PC-9 (cell line): ENCODE results near the gene LRP2. TPM values are rescaled to one million over a fixed set of nuclear protein-coding genes. Genes with fewer than 3 reads are reported as not detected.

Source experiments
- BruUV-seq: library from RNA; stranded (reverse); fragments of 400-500 nt; replicated peaks from 2 replicates; lab custom pipeline; 2021; lab: Mats Ljungman, UMichigan
- CTCF ChIA-PET: fragments of 300-600 bp; sonication (Branson Sonifier 250); formaldehyde crosslinking; loops from one replicate; lab custom pipeline; 2022; ENCODE audit warnings: antibody characterized with exemption; lab: Charles Lee
- POLR2A ChIA-PET: fragments of 300-600 bp; sonication (Branson Sonifier 250); formaldehyde crosslinking; loops from one replicate; lab custom pipeline; 2022; ENCODE audit warnings: antibody characterized with exemption; ENCODE audit not compliant: unreplicated experiment; lab: Charles Lee
- DNase-seq, 2 experiments: peaks; one replicate each; pipeline versions ENCODE4 v3.0.0 to v3.0.0-alpha.2; 2015 to 2022; ENCODE audit warnings: mixed read lengths in 1 of 2
- H2AFZ ChIP-seq: fragments of 200-600 bp; sonication (generic); 2 replicates; pipeline ENCODE4 v1.8.1; 2017; ENCODE audit warnings: antibody characterized with exemption
- H3F3A ChIP-seq: fragments of 200-600 bp; sonication (generic); 2 replicates; pipeline ENCODE4 v1.8.1; 2017; ENCODE audit warnings: antibody characterized with exemption, mild to moderate bottlenecking, low read depth; ENCODE audit not compliant: insufficient read depth
- H3K27ac ChIP-seq: fragments of 200-600 bp; sonication (generic); 2 replicates; pipeline ENCODE4 v1.6.1; 2016; ENCODE audit warnings: mixed run types
- H3K27me3 ChIP-seq: fragments of 200-600 bp; sonication (generic); 2 replicates; pipeline ENCODE4 v1.6.1; 2016; ENCODE audit warnings: low read depth, mixed run types; ENCODE audit not compliant: insufficient read depth
- H3K36me3 ChIP-seq: fragments of 200-600 bp; sonication (generic); 2 replicates; pipeline ENCODE4 v1.6.1; 2016; ENCODE audit warnings: low read depth, mixed run types
- H3K4me1 ChIP-seq: fragments of 200-600 bp; sonication (generic); replicated peaks from 2 replicates; pipeline ENCODE4 v1.6.1; 2016; ENCODE audit warnings: mixed run types; ENCODE audit not compliant: insufficient read depth
- H3K4me2 ChIP-seq: fragments of 200-600 bp; sonication (generic); 2 replicates; pipeline ENCODE4 v1.6.1; 2017; ENCODE audit warnings: mixed run types
- H3K4me3 ChIP-seq: fragments of 200-600 bp; sonication (generic); 2 replicates; pipeline ENCODE4 v1.6.1; 2016; ENCODE audit warnings: mixed run types
- H3K79me2 ChIP-seq: fragments of 200-600 bp; sonication (generic); 2 replicates; pipeline ENCODE4 v1.6.1; 2017; ENCODE audit warnings: low read depth, mixed run types
- H3K9me2 ChIP-seq: fragments of 200-600 bp; sonication (generic); 2 replicates; pipeline ENCODE4 v1.8.1; 2017; ENCODE audit warnings: mild to moderate bottlenecking; ENCODE audit not compliant: insufficient read depth
- H3K9me3 ChIP-seq: fragments of 200-600 bp; sonication (generic); 2 replicates; pipeline ENCODE4 v1.8.1; 2016; ENCODE audit warnings: low read depth; ENCODE audit not compliant: insufficient read depth
- H4K20me1 ChIP-seq: fragments of 200-600 bp; sonication (generic); 2 replicates; pipeline ENCODE4 v1.8.1; 2017; ENCODE audit not compliant: insufficient read depth
- EZH2 ChIP-seq: fragments of 200-600 bp; sonication (generic); IDR thresholded peaks from 2 replicates; pipeline ENCODE4 v1.8.0; 2017; ENCODE audit warnings: antibody characterized with exemption, low read depth
- intact Hi-C: fragments of 100-400 bp; cut with micrococcal nuclease; formaldehyde crosslinking; loops from one replicate; pipeline ENCODE4 v1.10.0; 2022; ENCODE audit not compliant: unreplicated experiment
- total RNA-seq: library from RNA; stranded (reverse); gene quantifications from 2 replicates; pipeline ENCODE4 v1.2.3, GENCODE V29; 2021
- TF ChIP-seq, protein P1 (sequence below): fragments of 200-600 bp; sonication (generic); conservative IDR thresholded peaks from 2 replicates; pipeline ENCODE4 v1.6.1; 2017; ENCODE audit warnings: mixed run types, antibody characterized with exemption, mild to moderate bottlenecking, moderate library complexity

LRP2 gene
- total RNA-seq, 1 experiment from 2014 or later: not detected

DNA sequence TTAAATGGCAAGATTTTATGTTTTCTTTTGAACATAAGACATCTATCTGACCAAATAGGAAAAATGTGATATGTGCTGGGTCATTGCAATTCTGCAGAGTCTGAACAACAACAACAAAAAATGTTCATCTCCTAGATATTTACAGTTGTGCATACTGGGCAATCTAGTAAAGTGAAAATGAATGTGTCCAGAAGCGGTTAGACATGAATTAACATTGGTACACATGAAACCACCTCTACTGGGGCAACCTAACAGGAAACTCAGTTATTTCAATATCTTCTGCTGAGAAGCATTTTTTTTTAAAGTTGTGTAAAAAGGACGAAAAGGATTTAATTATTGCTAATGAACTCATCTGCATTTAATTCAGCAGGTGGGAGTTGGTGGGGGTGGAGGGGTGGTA, 216.1 kb downstream of the LRP2 start:
- intact Hi-C loops: no loop called here
- H3K4me3 ChIP-seq: no peak overlapping the region
- H3K9me2 ChIP-seq: no peaks in the 10 kb centered on the region
- CTCF ChIA-PET: no interaction called here
- H3K4me2 ChIP-seq: no peak overlapping the region
- no peak for DNase-seq
- H3K79me2 ChIP-seq: no peaks in the 10 kb centered on the region
- no peaks in the 10 kb centered on the region for H3K9me3 ChIP-seq
- H2AFZ ChIP-seq: no peak overlapping the region
- BruUV-seq: no TSS peak
- H3K4me1 ChIP-seq: no peaks in the 10 kb centered on the region
- POLR2A ChIA-PET: no interaction called here
- TF ChIP-seq, protein P1, sequence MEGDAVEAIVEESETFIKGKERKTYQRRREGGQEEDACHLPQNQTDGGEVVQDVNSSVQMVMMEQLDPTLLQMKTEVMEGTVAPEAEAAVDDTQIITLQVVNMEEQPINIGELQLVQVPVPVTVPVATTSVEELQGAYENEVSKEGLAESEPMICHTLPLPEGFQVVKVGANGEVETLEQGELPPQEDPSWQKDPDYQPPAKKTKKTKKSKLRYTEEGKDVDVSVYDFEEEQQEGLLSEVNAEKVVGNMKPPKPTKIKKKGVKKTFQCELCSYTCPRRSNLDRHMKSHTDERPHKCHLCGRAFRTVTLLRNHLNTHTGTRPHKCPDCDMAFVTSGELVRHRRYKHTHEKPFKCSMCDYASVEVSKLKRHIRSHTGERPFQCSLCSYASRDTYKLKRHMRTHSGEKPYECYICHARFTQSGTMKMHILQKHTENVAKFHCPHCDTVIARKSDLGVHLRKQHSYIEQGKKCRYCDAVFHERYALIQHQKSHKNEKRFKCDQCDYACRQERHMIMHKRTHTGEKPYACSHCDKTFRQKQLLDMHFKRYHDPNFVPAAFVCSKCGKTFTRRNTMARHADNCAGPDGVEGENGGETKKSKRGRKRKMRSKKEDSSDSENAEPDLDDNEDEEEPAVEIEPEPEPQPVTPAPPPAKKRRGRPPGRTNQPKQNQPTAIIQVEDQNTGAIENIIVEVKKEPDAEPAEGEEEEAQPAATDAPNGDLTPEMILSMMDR: no peak
- no peak for TF ChIP-seq EZH2
- no peaks in the 10 kb centered on the region for H4K20me1 ChIP-seq
- H3F3A ChIP-seq: no peaks in the 10 kb centered on the region
- H3K36me3 ChIP-seq: no peaks in the 10 kb centered on the region
- no peak overlapping the region for H3K27ac ChIP-seq
- H3K27me3 ChIP-seq: no peaks in the 10 kb centered on the region

DNA sequence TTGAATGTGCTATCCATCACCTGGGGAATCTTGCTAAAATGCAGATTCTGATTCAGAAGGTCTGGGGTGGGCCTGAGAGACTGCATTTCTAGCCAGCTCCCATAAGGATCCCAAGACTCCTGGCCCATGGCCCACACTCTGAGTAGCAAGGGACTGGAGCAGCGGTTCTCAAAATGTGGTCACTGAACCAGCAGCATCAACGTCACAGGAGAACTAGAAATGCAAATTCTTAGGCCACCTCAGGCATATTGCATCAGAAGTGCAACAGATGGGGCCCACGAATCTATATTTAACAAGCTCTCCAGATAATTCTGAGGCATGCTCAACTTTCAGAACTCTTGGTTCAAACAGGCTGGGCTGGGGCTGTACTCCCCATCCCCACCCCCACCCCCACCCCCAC, 218.3 kb downstream of the LRP2 start:
- Histone ChIP-seq H3K4me1 (no peaks in the 10 kb centered on the region), H3K9me2 (no peaks in the 10 kb centered on the region), H3K4me2 (no peak overlapping the region), H4K20me1 (no peaks in the 10 kb centered on the region), H3K79me2 (no peaks in the 10 kb centered on the region), H2AFZ (no peak overlapping the region), H3K27me3 (no peaks in the 10 kb centered on the region), H3K27ac (no peak overlapping the region), H3F3A (no peaks in the 10 kb centered on the region), H3K4me3 (no peak overlapping the region), H3K36me3 (no peaks in the 10 kb centered on the region), H3K9me3 (no peaks in the 10 kb centered on the region)
- CTCF ChIA-PET: no interaction called here
- POLR2A ChIA-PET: no interaction called here
- no TSS peak for BruUV-seq
- intact Hi-C loops: no loop called here
- DNase-seq: no peak
- TF ChIP-seq, protein P1: no peak
- TF ChIP-seq EZH2: no peak

DNA sequence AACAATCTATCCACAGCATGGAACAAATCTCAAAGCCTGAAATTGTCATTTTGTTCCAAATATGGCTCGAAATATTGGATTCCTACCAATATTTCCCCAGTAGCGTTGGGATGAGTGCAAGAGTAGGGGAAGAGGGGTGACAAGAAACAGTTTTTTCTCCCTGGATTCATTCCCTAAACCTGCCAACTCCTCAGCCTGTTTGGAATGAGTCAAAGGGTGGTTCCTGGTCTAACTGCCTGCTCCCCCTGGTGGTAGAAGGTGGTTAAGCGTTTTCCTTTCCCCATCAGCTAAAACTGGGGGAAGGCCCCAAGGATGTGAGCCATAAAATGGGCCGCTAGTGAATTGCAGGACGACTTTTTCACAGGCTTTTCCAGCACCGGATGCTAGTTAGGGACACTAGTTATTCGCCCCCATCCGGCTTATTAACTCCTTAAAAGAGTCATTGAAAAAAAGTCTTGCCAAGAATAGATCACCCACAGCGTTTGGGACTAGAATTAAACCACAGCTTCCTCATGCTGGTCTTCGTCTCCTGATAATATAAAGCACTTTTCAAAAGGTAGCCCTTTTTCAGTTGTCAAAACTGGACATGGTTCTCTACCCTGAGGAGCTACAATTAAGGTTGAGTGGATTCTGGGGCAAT, 220.5 kb downstream of the LRP2 start:
- TF ChIP-seq EZH2: no peak
- TF ChIP-seq, protein P1: peak; percentile 79
- DNase-seq: peak in 1 of 2 experiments; percentile 28
- Histone ChIP-seq H3K9me2 (no peaks in the 10 kb centered on the region), H3K4me2 (no peak overlapping the region), H3F3A (no peaks in the 10 kb centered on the region), H3K4me1 (no peaks in the 10 kb centered on the region), H3K36me3 (no peaks in the 10 kb centered on the region), H2AFZ (no peak overlapping the region), H3K27ac (no peak overlapping the region), H3K4me3 (no peak overlapping the region), H3K79me2 (no peaks in the 10 kb centered on the region), H4K20me1 (no peaks in the 10 kb centered on the region), H3K9me3 (no peaks in the 10 kb centered on the region), H3K27me3 (no peaks in the 10 kb centered on the region)
- intact Hi-C loops: loop anchor here (2.0 kb wide), 1 partner anchor 181 kb away; no protein-coding TSS in a partner anchor
- CTCF ChIA-PET: interaction anchor here (0.8 kb wide), 1 partner anchor 10 kb away, joined by 3 read pairs; no protein-coding TSS in a partner anchor
- POLR2A ChIA-PET: no interaction called here
- no TSS peak for BruUV-seq
